Activated naive CD8-positive, alpha-beta T cell treated with anti-CD3 and anti-CD28 coated beads, Interleukin-2, amount 50 U/mL, for 24 hours (primary cell): ENCODE data around the gene TTC17.
"Not testable (repeated sequence)": the region's sequence is repeated elsewhere in the genome, so short reads cannot be mapped to it uniquely, and the experiment has no call there.

Experiments used
- ATAC-seq: fragments of 150-1000 bp; cut with Tn5 transposase; one replicate; pipeline ENCODE4 v1.10.0; 2021
- DNase-seq: peaks from one replicate; pipeline ENCODE4 v3.0.0; 2021
- H3K27ac Mint-ChIP-seq: one replicate; pipeline ENCODE4 v1.8.0; 2021; ENCODE audit warnings: mild to moderate bottlenecking, mixed read lengths
- H3K27me3 Mint-ChIP-seq: one replicate; pipeline ENCODE4 v1.8.0; 2021; ENCODE audit warnings: mixed read lengths
- H3K36me3 Mint-ChIP-seq: one replicate; pipeline ENCODE4 v1.8.0; 2021; ENCODE audit warnings: low read depth, mixed read lengths
- H3K4me1 Mint-ChIP-seq: one replicate; pipeline ENCODE4 v1.8.0; 2021; ENCODE audit warnings: mixed read lengths
- H3K4me3 Mint-ChIP-seq: one replicate; pipeline ENCODE4 v1.8.0; 2021; ENCODE audit warnings: mild to moderate bottlenecking, moderate library complexity, mixed read lengths
- H3K9me3 Mint-ChIP-seq: one replicate; pipeline ENCODE4 v1.8.0; 2021; ENCODE audit warnings: mixed read lengths

Gene TTC17

DNA sequence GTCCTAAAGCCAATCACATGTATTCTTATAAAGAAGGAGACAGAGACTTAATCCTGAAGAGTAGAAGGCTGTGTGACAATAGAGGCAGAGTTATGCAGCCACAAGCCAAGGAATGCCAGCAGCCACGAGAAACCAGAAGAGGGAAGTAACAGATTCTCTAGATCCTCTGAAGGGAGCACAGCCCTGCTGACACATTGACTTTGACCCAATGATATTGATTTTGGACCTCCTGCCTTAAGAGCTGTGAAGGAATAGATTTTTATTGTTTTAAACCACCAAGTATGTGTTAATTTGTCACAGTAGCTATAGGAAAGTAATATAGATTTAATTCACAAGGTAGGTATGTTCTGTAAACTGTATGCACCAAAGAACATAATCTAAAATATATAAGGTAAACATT lies 103.6 kb downstream of the TTC17 start:
- ATAC-seq (no peak), DNase-seq (no peak)
- Mint-ChIP-seq H3K27me3 (no peaks in the 10 kb centered on the region), H3K4me1 (no peaks in the 10 kb centered on the region), H3K9me3 (peaks cover 46% of the 10 kb centered on the region), H3K36me3 (peaks cover 91% of the 10 kb centered on the region), H3K27ac (no peak overlapping the region), H3K4me3 (no peak overlapping the region)

GRCh38 chr11:43467958-43468357 lies 109.2 kb downstream of the TTC17 start:
- Mint-ChIP-seq H3K27me3 (no peaks in the 10 kb centered on the region), H3K9me3 (peaks cover 60% of the 10 kb centered on the region), H3K36me3 (peaks cover 53% of the 10 kb centered on the region), H3K4me3 (no peak overlapping the region), H3K27ac (no peak overlapping the region), H3K4me1 (no peaks in the 10 kb centered on the region)
- DNase-seq = no peak
- no peak for ATAC-seq

- not testable (repeated sequence) for H3K27me3 Mint-ChIP-seq, H3K4me3 Mint-ChIP-seq, H3K27ac Mint-ChIP-seq, ATAC-seq, H3K4me1 Mint-ChIP-seq, DNase-seq
- Mint-ChIP-seq H3K36me3 (peaks cover 50% of the 10 kb centered on the region), H3K9me3 (peaks cover 42% of the 10 kb centered on the region)
Measured at GRCh38 chr11:43477491-43477890, 118.8 kb downstream of the TTC17 start.

- Mint-ChIP-seq H3K4me1 (no peaks in the 10 kb centered on the region), H3K4me3 (no peak overlapping the region), H3K36me3 (peaks cover 25% of the 10 kb centered on the region), H3K27me3 (no peaks in the 10 kb centered on the region), H3K9me3 (peaks cover 5% of the 10 kb centered on the region), H3K27ac (no peak overlapping the region)
- DNase-seq (no peak), ATAC-seq (no peak)
Measured at GRCh38 chr11:43486141-43486540, 127.4 kb downstream of the TTC17 start.

DNA sequence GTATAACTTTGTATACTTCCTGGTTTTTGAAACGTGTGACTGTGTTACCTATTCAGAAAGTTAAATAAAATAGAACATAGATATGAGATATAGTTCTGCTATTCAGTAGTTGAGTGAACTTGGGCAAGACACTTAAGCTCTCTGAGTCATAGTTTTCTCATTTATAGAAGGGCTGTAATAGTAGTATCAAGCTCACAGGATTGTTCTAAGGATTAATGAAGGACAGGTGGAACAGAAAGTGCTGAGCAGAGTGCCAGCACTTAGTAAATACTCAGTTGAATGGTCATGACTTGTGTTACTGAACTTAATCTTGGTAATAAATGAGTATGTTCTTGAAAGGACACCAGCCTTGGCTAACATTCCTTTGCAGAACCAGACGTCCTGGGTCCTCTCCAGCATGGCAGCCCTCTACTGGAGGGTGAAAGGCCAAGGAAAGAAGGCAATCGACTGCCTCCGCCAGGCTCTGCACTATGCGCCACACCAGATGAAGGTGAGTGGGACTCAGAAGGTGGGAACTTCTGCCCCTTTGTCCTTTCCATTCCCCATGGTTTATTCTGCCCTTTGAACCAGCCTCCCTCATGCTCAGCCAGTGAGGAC lies 131.2 kb downstream of the TTC17 start:
- no peak overlapping the region for H3K27ac Mint-ChIP-seq
- peaks cover 33% of the 10 kb centered on the region for H3K36me3 Mint-ChIP-seq

GRCh38 chr11:43492701-43493100 lies 134.0 kb downstream of the TTC17 start:
- DNase-seq = no peak
- H3K4me3 Mint-ChIP-seq = no peak overlapping the region
- no peaks in the 10 kb centered on the region for H3K27me3 Mint-ChIP-seq
- peaks cover 34% of the 10 kb centered on the region for H3K36me3 Mint-ChIP-seq
- H3K4me1 Mint-ChIP-seq = peaks cover 5% of the 10 kb centered on the region
- peak overlapping the region; percentile 53 for H3K27ac Mint-ChIP-seq
- no peaks in the 10 kb centered on the region for H3K9me3 Mint-ChIP-seq
- peak; percentile 40 for ATAC-seq

More for the DNA sequence above, 131.2 kb downstream of the TTC17 start:
- no peaks in the 10 kb centered on the region for H3K9me3 Mint-ChIP-seq
- peaks cover 5% of the 10 kb centered on the region for H3K4me1 Mint-ChIP-seq
- no peak overlapping the region for H3K4me3 Mint-ChIP-seq
- DNase-seq = no peak
- H3K27me3 Mint-ChIP-seq = no peaks in the 10 kb centered on the region
- ATAC-seq = no peak

- DNase-seq (no peak), ATAC-seq (no peak)
- no peak overlapping the region for H3K4me3 Mint-ChIP-seq
- peaks cover 5% of the 10 kb centered on the region for H3K4me1 Mint-ChIP-seq
- no peak overlapping the region for H3K27ac Mint-ChIP-seq
- no peaks in the 10 kb centered on the region for H3K9me3 Mint-ChIP-seq
- no peaks in the 10 kb centered on the region for H3K27me3 Mint-ChIP-seq
- peaks cover 34% of the 10 kb centered on the region for H3K36me3 Mint-ChIP-seq
Measured at GRCh38 chr11:43493431-43493830, 134.7 kb downstream of the TTC17 start.

GRCh38 chr11:43497144-43497543 lies 138.4 kb downstream of the TTC17 start:
- Mint-ChIP-seq H3K36me3 (peaks cover 22% of the 10 kb centered on the region), H3K4me1 (peaks cover 5% of the 10 kb centered on the region), H3K4me3 (no peak overlapping the region), H3K9me3 (peaks cover 7% of the 10 kb centered on the region), H3K27me3 (peaks cover 3% of the 10 kb centered on the region), H3K27ac (no peak overlapping the region)
- DNase-seq (no peak), ATAC-seq (peak; percentile 33)

DNA sequence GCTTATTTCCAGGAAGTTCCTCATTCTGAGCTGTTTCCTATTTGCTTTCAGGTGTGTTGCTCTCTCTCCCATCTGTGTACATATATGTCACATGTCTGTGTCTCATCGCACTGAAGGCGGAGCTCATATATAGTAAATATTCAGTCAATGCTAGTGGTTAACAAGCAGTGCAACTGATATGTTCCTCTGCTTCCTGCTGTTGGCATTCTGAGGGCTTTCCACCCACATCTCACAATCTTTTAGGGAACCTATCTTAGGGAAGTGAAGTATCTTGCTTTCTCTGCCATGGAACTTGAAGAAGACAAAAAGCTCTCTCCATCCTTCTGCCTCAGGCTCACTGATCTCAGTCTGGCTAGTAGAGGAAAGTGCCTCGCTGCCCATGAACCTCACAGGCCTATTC lies 139.8 kb downstream of the TTC17 start:
- DNase-seq (no peak), ATAC-seq (no peak)
- peaks cover 7% of the 10 kb centered on the region for H3K9me3 Mint-ChIP-seq
- H3K27ac Mint-ChIP-seq = no peak overlapping the region
- H3K27me3 Mint-ChIP-seq = peaks cover 3% of the 10 kb centered on the region
- H3K4me1 Mint-ChIP-seq = no peaks in the 10 kb centered on the region
- H3K4me3 Mint-ChIP-seq = no peak overlapping the region
- H3K36me3 Mint-ChIP-seq = peaks cover 11% of the 10 kb centered on the region

- peaks cover 5% of the 10 kb centered on the region for H3K4me1 Mint-ChIP-seq
- no peak for ATAC-seq
- H3K9me3 Mint-ChIP-seq = peaks cover 7% of the 10 kb centered on the region
- H3K36me3 Mint-ChIP-seq = no peaks in the 10 kb centered on the region
- no peak for DNase-seq
- H3K27ac Mint-ChIP-seq = no peak overlapping the region
- no peak overlapping the region for H3K4me3 Mint-ChIP-seq
- peaks cover 3% of the 10 kb centered on the region for H3K27me3 Mint-ChIP-seq
Measured at GRCh38 chr11:43503417-43503816, 144.7 kb downstream of the TTC17 start.

DNA sequence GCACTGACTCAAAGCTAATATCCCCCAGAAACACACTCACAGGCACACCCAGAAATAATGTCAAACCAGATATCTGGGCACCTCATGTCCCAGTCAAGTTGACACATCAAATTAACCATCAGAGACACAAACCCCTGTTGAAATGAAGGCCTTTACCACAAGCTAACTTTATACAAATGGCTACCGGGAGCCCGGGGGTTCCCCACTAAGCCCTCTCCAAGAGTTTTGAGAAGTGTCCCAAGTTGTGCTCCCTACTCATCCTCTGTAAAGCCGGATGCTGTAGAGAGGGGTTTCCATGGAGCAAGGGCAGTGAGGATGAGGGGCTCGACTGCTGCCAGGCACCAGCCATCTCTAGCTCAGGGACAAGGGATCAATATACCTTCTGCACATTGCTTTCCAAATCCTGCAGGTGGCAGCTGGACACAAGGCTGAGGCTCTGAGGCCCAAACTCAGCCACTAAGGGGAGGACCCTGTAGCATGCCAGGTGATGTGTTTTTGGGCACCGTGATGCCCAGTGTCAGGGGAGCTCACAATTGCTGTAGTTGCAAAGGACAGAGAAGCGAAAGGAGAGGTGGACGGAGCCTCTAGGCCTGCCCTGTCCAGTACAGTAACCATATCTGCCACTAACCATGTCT lies 145.7 kb downstream of the TTC17 start:
- Mint-ChIP-seq H3K27me3 (peaks cover 3% of the 10 kb centered on the region), H3K27ac (no peak overlapping the region), H3K36me3 (no peaks in the 10 kb centered on the region), H3K4me1 (peaks cover 9% of the 10 kb centered on the region), H3K4me3 (no peak overlapping the region), H3K9me3 (peaks cover 7% of the 10 kb centered on the region)
- ATAC-seq = peak; percentile 20
- no peak for DNase-seq

GRCh38 chr11:43505171-43505570 lies 146.5 kb downstream of the TTC17 start:
- Mint-ChIP-seq H3K27ac (no peak overlapping the region), H3K4me1 (peaks cover 9% of the 10 kb centered on the region), H3K27me3 (peaks cover 3% of the 10 kb centered on the region), H3K36me3 (no peaks in the 10 kb centered on the region), H3K4me3 (no peak overlapping the region), H3K9me3 (peaks cover 7% of the 10 kb centered on the region)
- DNase-seq (no peak), ATAC-seq (no peak)

DNA sequence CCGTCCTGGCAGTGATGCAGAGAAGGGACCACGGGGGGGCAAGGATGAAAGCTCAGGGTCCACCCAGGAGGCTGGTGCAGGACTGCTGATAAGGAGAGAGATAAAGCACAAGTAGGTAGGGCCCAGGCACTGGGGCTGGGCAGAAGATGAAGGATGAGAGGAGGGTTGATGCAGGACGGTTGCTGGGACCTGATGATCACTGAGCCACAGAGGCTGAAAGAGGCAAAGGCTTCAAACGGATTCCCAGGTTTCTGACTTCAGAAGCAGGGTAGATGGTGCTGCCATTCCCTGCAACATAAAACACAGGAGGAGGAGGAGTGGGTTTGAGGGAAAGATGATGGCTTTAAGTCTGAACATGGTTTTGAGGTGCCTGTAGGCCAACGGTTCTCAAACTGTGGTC lies 148.5 kb downstream of the TTC17 start:
- no peaks in the 10 kb centered on the region for H3K36me3 Mint-ChIP-seq
- H3K4me3 Mint-ChIP-seq = no peak overlapping the region
- no peak for ATAC-seq
- no peaks in the 10 kb centered on the region for H3K9me3 Mint-ChIP-seq
- H3K27me3 Mint-ChIP-seq = no peaks in the 10 kb centered on the region
- DNase-seq = no peak
- H3K4me1 Mint-ChIP-seq = peaks cover 9% of the 10 kb centered on the region
- no peak overlapping the region for H3K27ac Mint-ChIP-seq

DNA sequence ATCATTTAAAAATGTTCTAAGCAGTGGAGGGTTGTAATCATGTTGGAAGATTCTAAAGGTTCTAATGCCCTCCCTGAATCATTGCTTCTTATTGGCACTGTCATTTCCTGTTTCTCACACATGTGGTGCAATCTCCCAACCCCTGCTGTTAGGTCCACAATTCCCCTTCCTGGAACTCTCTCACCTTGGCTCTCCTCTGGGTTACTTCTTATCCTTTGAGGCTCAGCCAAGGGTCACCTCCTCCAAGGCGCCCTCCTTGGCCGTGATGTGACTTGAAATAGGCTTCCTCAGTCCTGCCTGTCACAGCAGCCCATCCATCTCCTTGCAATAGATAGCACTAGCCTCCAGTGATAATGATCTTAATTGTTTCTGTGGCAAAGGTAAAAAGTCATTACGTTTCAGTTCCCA lies 149.8 kb downstream of the TTC17 start:
- ATAC-seq (peak; percentile 15), DNase-seq (no peak)
- H3K27ac Mint-ChIP-seq = no peak overlapping the region
- no peaks in the 10 kb centered on the region for H3K9me3 Mint-ChIP-seq
- no peak overlapping the region for H3K4me3 Mint-ChIP-seq
- H3K4me1 Mint-ChIP-seq = peaks cover 9% of the 10 kb centered on the region
- no peaks in the 10 kb centered on the region for H3K36me3 Mint-ChIP-seq
- H3K27me3 Mint-ChIP-seq = no peaks in the 10 kb centered on the region

DNA sequence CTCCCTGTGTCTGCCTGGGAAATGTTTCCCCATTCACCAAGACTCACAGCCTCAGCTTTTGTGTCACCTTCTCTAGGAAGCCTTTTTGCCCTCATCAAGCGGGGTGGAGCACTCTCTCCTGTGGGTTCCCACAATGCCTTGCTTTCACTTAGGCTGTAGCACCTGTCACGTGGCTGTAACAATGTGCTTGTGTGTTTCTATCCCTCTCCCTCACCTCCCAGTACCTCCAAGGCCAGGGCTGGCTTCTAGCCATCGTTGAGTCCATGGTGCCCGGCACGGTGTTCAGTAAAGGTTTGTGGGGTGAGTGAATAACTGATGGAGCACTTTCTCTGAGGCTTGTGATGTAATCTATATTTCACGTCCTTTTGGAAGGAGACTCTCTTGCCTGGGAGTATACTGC lies 153.2 kb downstream of the TTC17 start:
- Mint-ChIP-seq H3K27me3 (peaks cover 6% of the 10 kb centered on the region), H3K27ac (no peak overlapping the region), H3K9me3 (no peaks in the 10 kb centered on the region), H3K36me3 (no peaks in the 10 kb centered on the region), H3K4me1 (peaks cover 9% of the 10 kb centered on the region), H3K4me3 (no peak overlapping the region)
- ATAC-seq (no peak), DNase-seq (no peak)
